Activated B cell treated with CpG ODN at 0.5 μM for 24 hours (primary cell): Measurements from ENCODE around the gene SFPQ. TPM values are rescaled to one million over a fixed set of nuclear protein-coding genes. Genes with fewer than 3 reads are reported as not detected.

ENCODE experiments used
- ATAC-seq: fragments of 200-7000 bp; cut with Tn5 transposase; one replicate; pipeline ENCODE4 v1.10.0; 2021; ENCODE audit warnings: low read depth, mild to moderate bottlenecking, moderate library complexity
- CTCF ChIA-PET: fragments of 350-600 bp; sonication (Branson Sonifier 250); formaldehyde crosslinking; loops from one replicate; lab custom pipeline; 2021; ENCODE audit warnings: antibody characterized with exemption; lab: Charles Lee
- POLR2A ChIA-PET: fragments of 350-600 bp; sonication (Branson Sonifier 250); formaldehyde crosslinking; loops from one replicate; lab custom pipeline; 2021; ENCODE audit warnings: antibody characterized with exemption; lab: Charles Lee
- DNase-seq: peaks from one replicate; pipeline ENCODE4 v3.0.0; 2022
- H3K27ac Mint-ChIP-seq: one replicate; pipeline ENCODE4 v1.8.0; 2020; ENCODE audit warnings: mixed read lengths
- H3K27me3 Mint-ChIP-seq: one replicate; pipeline ENCODE4 v1.8.0; 2021; ENCODE audit warnings: mixed read lengths
- H3K36me3 Mint-ChIP-seq: one replicate; pipeline ENCODE4 v1.8.0; 2021; ENCODE audit warnings: low read depth, mixed read lengths
- H3K4me1 Mint-ChIP-seq: one replicate; pipeline ENCODE4 v1.8.0; 2021; ENCODE audit warnings: mixed read lengths
- H3K4me3 Mint-ChIP-seq: one replicate; pipeline ENCODE4 v1.8.0; 2020; ENCODE audit warnings: mild to moderate bottlenecking, mixed read lengths
- H3K9me3 Mint-ChIP-seq: one replicate; pipeline ENCODE4 v1.8.0; 2020; ENCODE audit warnings: mixed read lengths
- intact Hi-C: fragments of 100-400 bp; cut with micrococcal nuclease; formaldehyde crosslinking; loops from one replicate; pipeline ENCODE4 v1.15.1; 2024
- total RNA-seq: library from RNA; stranded (reverse); gene quantifications from 2 replicates; pipeline ENCODE4 v1.2.3, GENCODE V29; 2022
- TF ChIP-seq, protein P1 (sequence below): fragments of 200-600 bp; IDR thresholded peaks from one replicate; pipeline ENCODE4 v1.8.0; 2022; ENCODE audit warnings: antibody characterized with exemption, mild to moderate bottlenecking

Gene SFPQ
- total RNA-seq, 1 donor from 2014 or later, result 429 TPM

DNA sequence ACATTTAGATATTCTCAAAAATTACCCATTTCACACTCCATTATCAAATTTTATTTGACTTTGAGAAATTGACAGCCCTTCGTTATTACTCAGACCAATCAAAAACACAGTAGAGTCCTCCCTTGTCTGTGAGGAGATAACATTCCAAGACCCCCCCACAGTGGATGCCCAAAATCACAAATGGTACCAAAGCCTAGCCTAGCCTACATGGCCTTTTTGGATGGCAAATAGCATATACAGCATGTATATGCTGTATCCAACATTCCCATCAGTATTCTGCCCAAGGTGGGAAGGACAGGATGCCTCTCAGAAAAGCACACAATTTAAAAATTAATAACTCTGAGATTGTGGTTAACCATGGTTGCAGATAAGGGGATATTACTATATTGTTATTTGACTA, 17.3 kb downstream of the SFPQ start:
- ATAC-seq (no peak), DNase-seq (no peak)
- CTCF ChIA-PET, result no interaction called here
- intact Hi-C loops, result no loop called here
- H3K27ac Mint-ChIP-seq, result no peak overlapping the region
- TF ChIP-seq, protein P1, sequence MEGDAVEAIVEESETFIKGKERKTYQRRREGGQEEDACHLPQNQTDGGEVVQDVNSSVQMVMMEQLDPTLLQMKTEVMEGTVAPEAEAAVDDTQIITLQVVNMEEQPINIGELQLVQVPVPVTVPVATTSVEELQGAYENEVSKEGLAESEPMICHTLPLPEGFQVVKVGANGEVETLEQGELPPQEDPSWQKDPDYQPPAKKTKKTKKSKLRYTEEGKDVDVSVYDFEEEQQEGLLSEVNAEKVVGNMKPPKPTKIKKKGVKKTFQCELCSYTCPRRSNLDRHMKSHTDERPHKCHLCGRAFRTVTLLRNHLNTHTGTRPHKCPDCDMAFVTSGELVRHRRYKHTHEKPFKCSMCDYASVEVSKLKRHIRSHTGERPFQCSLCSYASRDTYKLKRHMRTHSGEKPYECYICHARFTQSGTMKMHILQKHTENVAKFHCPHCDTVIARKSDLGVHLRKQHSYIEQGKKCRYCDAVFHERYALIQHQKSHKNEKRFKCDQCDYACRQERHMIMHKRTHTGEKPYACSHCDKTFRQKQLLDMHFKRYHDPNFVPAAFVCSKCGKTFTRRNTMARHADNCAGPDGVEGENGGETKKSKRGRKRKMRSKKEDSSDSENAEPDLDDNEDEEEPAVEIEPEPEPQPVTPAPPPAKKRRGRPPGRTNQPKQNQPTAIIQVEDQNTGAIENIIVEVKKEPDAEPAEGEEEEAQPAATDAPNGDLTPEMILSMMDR, result no peak
- H3K27me3 Mint-ChIP-seq, result no peaks in the 10 kb centered on the region
- POLR2A ChIA-PET, result no interaction called here
- peaks cover 72% of the 10 kb centered on the region for H3K36me3 Mint-ChIP-seq
- H3K4me3 Mint-ChIP-seq, result no peak overlapping the region
- H3K4me1 Mint-ChIP-seq, result peaks cover 15% of the 10 kb centered on the region
- no peaks in the 10 kb centered on the region for H3K9me3 Mint-ChIP-seq

DNA sequence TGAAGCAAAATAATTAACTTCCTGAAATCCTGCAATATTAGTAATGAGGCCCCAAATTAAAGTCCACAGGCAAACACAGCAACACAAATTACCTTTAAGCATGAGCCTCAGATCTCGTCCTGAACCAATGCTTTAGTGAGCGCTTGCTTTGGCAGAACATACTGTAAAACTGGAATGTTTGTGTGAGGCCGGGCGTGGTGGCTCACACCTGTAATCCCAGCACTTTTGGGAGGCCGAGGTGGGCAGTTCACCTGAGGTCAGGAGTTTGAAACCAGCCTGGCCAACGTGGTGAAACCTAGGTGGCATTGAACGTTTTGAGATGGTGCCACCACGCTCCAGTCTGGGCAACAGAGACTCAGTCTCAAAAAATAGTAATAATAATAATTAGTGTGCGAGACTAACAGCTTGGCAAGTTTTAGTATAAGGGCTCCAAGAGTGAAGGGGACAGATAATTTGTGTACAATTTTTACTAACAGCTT, 17.8 kb downstream of the SFPQ start:
- ChIA-PET CTCF (no interaction called here), POLR2A (no interaction called here)
- H3K27me3 Mint-ChIP-seq, result no peaks in the 10 kb centered on the region
- TF ChIP-seq, protein P1, result no peak
- H3K27ac Mint-ChIP-seq, result no peak overlapping the region
- H3K36me3 Mint-ChIP-seq, result peaks cover 67% of the 10 kb centered on the region
- ATAC-seq, result no peak
- H3K9me3 Mint-ChIP-seq, result no peaks in the 10 kb centered on the region
- no peak for DNase-seq
- intact Hi-C loops, result no loop called here
- H3K4me3 Mint-ChIP-seq, result no peak overlapping the region
- H3K4me1 Mint-ChIP-seq, result peaks cover 10% of the 10 kb centered on the region

DNA sequence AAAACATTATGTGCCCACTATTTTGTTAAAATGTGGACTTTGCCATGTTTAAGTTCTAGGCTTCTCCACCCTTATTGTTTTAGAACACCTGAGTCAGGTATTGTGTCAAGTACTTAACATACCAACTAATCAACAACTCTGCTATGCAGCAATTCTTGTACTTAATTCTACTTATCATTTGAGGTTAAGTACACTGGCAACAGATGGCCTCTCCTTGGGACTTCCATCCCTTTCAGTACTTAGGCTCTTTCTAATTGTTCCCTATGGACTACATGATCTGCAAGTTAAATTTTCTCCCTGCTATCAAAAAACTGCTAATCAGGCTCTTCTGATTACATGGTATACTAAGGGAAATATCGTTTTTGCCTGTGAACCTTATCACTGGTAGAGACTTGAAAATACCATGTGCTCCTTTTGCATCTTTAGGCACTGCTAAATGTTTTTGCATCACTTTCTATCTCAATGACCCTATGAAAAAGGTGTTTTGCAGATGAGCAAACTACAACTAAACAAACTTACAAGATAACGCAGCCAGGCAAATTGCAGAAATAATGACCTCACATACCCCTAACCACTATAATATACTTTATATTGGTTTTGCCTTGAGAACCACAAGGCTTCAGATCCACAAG, 18.9 kb downstream of the SFPQ start:
- TF ChIP-seq, protein P1, result no peak
- no peaks in the 10 kb centered on the region for H3K9me3 Mint-ChIP-seq
- ATAC-seq, result no peak
- H3K4me3 Mint-ChIP-seq, result no peak overlapping the region
- ChIA-PET POLR2A (no interaction called here), CTCF (no interaction called here)
- H3K27ac Mint-ChIP-seq, result no peak overlapping the region
- peaks cover 56% of the 10 kb centered on the region for H3K36me3 Mint-ChIP-seq
- no peak for DNase-seq
- no peaks in the 10 kb centered on the region for H3K27me3 Mint-ChIP-seq
- peaks cover 7% of the 10 kb centered on the region for H3K4me1 Mint-ChIP-seq
- intact Hi-C loops, result no loop called here

DNA sequence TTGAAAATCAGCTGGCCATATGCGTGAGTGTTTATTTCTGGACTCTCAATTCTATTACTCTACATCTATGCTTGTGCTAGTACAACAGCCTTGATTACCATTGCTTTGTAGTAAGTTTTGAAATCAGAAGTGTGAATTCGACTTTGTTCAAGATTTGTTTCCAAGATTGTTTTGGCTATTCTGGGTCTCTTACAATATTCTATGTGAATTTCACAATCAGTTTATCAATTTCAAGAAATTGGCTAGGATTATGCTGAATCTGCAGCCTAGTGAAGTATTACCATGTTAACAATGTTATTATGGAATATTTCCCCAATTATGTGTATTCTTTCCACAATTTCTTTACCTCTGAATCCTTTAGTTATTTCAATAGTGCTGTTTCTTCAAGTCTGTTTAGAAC, 19.5 kb downstream of the SFPQ start:
- CTCF ChIA-PET, result no interaction called here
- intact Hi-C loops, result no loop called here
- H3K36me3 Mint-ChIP-seq, result peaks cover 51% of the 10 kb centered on the region
- DNase-seq (no peak), ATAC-seq (no peak)
- no peak overlapping the region for H3K27ac Mint-ChIP-seq
- TF ChIP-seq, protein P1, result no peak
- peaks cover 3% of the 10 kb centered on the region for H3K4me1 Mint-ChIP-seq
- no peaks in the 10 kb centered on the region for H3K9me3 Mint-ChIP-seq
- H3K27me3 Mint-ChIP-seq, result no peaks in the 10 kb centered on the region
- no peak overlapping the region for H3K4me3 Mint-ChIP-seq
- POLR2A ChIA-PET, result no interaction called here

DNA sequence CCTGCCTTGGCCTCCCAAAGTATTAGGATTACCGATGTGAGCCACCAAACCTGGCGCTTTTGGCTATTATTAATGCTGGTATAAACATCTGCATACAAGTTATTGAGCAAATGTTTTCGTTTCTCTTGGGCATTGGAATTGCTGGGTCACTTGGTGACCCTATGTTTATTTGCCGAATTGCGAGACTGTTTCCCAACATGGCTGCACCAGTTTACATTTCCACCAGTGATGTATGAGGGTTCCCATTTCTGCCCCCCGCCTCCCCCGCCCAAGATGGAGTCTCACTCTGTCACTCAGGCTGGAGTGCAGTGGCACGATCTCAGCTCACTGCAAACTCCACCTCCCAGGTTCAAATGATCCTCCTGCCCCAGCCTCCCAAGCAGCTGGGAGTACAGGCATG, 20.9 kb downstream of the SFPQ start:
- H3K36me3 Mint-ChIP-seq, result peaks cover 37% of the 10 kb centered on the region
- DNase-seq (no peak), ATAC-seq (no peak)
- no peak overlapping the region for H3K4me3 Mint-ChIP-seq
- intact Hi-C loops, result no loop called here
- ChIA-PET CTCF (no interaction called here), POLR2A (interaction anchor here (1.3 kb wide), 1 partner anchor 8 kb away, joined by 3 read pairs; no protein-coding TSS in a partner anchor)
- H3K27me3 Mint-ChIP-seq, result no peaks in the 10 kb centered on the region
- H3K27ac Mint-ChIP-seq, result no peak overlapping the region
- H3K9me3 Mint-ChIP-seq, result no peaks in the 10 kb centered on the region
- TF ChIP-seq, protein P1, result no peak
- H3K4me1 Mint-ChIP-seq, result no peaks in the 10 kb centered on the region
